ENCODE measurements around the gene SYCN. TPM values are rescaled to one million over a fixed set of nuclear protein-coding genes. Genes with fewer than 3 reads are reported as not detected.
"Not testable (repeated sequence)": the region's sequence is repeated elsewhere in the genome, so short reads cannot be mapped to it uniquely, and the experiment has no call there.

SYCN gene
- total RNA-seq, 1 donor from 2014 or later, result not detected

GRCh38 chr19:39218230-39219007 is 14.4 kb upstream of the SYCN start:
- Mint-ChIP-seq H3K36me3 (ENCODE audit: low read depth) (peaks cover 3% of the 10 kb centered on the region), H3K4me3 (ENCODE audit: unreplicated experiment) (no peak overlapping the region), H3K27ac (ENCODE audit: unreplicated experiment) (no peak overlapping the region), H3K4me1 (ENCODE audit: low read depth) (no peaks in the 10 kb centered on the region), H3K27me3 (ENCODE audit: low read depth) (peaks cover 24% of the 10 kb centered on the region), H3K9me3 (ENCODE audit: low read depth) (peaks cover 14% of the 10 kb centered on the region)
- no peak for TF ChIP-seq CTCF (IDR thresholded peaks at IDR 0.05)
- DNase-seq (ENCODE audit: low spot score), result no peak

GRCh38 chr19:39217094-39217493 is 13.0 kb upstream of the SYCN start:
- H3K27ac Mint-ChIP-seq (ENCODE audit: unreplicated experiment), result no peak overlapping the region
- peaks cover 14% of the 10 kb centered on the region for H3K9me3 Mint-ChIP-seq (ENCODE audit: low read depth)
- H3K27me3 Mint-ChIP-seq (ENCODE audit: low read depth), result peaks cover 23% of the 10 kb centered on the region
- no peaks in the 10 kb centered on the region for H3K4me1 Mint-ChIP-seq (ENCODE audit: low read depth)
- H3K4me3 Mint-ChIP-seq (ENCODE audit: unreplicated experiment), result no peak overlapping the region
- DNase-seq (ENCODE audit: low spot score), result no peak
- H3K36me3 Mint-ChIP-seq (ENCODE audit: low read depth), result peaks cover 3% of the 10 kb centered on the region
- no peak for TF ChIP-seq CTCF (IDR thresholded peaks at IDR 0.05)

GRCh38 chr19:39215323-39215722 is 11.3 kb upstream of the SYCN start:
- DNase-seq (ENCODE audit: low spot score); H3K4me1 Mint-ChIP-seq (ENCODE audit: low read depth); H3K36me3 Mint-ChIP-seq (ENCODE audit: low read depth); H3K4me3 Mint-ChIP-seq (ENCODE audit: unreplicated experiment); H3K27ac Mint-ChIP-seq (ENCODE audit: unreplicated experiment): not testable (repeated sequence)
- Mint-ChIP-seq H3K27me3 (ENCODE audit: low read depth) (peaks cover 27% of the 10 kb centered on the region), H3K9me3 (ENCODE audit: low read depth) (peaks cover 14% of the 10 kb centered on the region)

- no peaks in the 10 kb centered on the region for H3K4me1 Mint-ChIP-seq (ENCODE audit: low read depth)
- peaks cover 14% of the 10 kb centered on the region for H3K9me3 Mint-ChIP-seq (ENCODE audit: low read depth)
- peaks cover 29% of the 10 kb centered on the region for H3K27me3 Mint-ChIP-seq (ENCODE audit: low read depth)
- peak; percentile 66 for TF ChIP-seq CTCF (IDR thresholded peaks at IDR 0.05)
- no peak overlapping the region for H3K4me3 Mint-ChIP-seq (ENCODE audit: unreplicated experiment)
- no peak overlapping the region for H3K27ac Mint-ChIP-seq (ENCODE audit: unreplicated experiment)
- H3K36me3 Mint-ChIP-seq (ENCODE audit: low read depth), result peaks cover 3% of the 10 kb centered on the region
- no peak for DNase-seq (ENCODE audit: low spot score)
These were observed 8.3 kb upstream of the SYCN start for GRCh38 chr19:39212375-39212742.

GRCh38 chr19:39211731-39212374 is 7.8 kb upstream of the SYCN start:
- no peaks in the 10 kb centered on the region for H3K4me1 Mint-ChIP-seq (ENCODE audit: low read depth)
- no peak for DNase-seq (ENCODE audit: low spot score)
- peaks cover 25% of the 10 kb centered on the region for H3K27me3 Mint-ChIP-seq (ENCODE audit: low read depth)
- H3K9me3 Mint-ChIP-seq (ENCODE audit: low read depth), result peaks cover 9% of the 10 kb centered on the region
- TF ChIP-seq CTCF (IDR thresholded peaks at IDR 0.05), result no peak
- no peak overlapping the region for H3K4me3 Mint-ChIP-seq (ENCODE audit: unreplicated experiment)
- no peaks in the 10 kb centered on the region for H3K36me3 Mint-ChIP-seq (ENCODE audit: low read depth)
- no peak overlapping the region for H3K27ac Mint-ChIP-seq (ENCODE audit: unreplicated experiment)

Data from chondrocyte (in vitro differentiated cells).